SK-N-SH (cell line): ENCODE results near the gene ZNF441.

Experiments used
- RCOR1 ChIP-seq: fragments of 150-350 bp; IDR thresholded peaks from 2 replicates; pipeline ENCODE4 v1.6.1; 2017; ENCODE audit warnings: antibody characterized with exemption, low read length
- TF ChIP-seq, protein P1 (sequence below): IDR thresholded peaks from 2 replicates; pipeline ENCODE4 v1.4.0; 2012; ENCODE audit warnings: low read depth, borderline replicate concordance

DNA sequence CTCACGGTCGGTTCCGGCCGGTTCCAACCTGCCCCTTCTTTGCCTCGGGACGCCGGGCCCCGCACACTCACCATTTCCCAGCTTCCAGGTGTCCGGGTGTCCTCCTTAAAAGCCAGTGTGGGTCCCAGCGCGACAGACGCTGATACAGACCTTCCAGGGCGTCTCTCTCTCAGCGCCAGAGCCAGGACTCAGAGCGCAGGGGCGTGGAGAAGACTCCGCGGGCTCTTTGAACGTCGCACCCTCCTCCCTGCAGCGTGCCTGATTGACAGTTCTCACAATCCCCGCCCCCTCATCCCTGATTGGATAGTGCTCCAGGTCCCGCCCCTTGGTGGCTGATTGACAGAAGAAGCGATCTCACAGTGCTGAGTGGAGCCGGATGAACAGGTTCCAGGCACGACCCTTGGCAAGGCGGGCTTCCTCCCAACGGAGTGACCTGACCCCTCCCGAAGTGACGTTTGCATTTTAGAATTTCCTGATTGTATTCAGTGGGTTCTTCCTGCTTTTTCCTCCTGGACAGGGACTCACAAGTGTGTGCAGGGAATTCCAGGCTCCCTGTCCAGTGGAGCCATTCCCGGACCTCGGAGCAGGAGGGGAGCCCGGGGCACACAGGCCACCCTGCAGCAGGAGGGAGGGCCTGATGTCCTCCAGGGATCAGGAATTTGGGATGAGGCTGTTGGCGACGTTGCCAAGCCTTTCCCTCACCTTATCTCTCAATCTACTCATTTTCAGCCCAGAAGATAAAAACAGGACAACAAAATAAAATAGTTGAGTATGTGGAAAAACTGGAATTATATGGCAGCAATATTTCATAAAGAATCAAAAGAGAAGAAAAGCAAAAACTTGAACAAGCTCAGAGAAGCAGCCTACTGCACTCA, 27.8 kb upstream of the ZNF441 start, which contains the start of gene ZNF823:
- TF ChIP-seq, protein P1, sequence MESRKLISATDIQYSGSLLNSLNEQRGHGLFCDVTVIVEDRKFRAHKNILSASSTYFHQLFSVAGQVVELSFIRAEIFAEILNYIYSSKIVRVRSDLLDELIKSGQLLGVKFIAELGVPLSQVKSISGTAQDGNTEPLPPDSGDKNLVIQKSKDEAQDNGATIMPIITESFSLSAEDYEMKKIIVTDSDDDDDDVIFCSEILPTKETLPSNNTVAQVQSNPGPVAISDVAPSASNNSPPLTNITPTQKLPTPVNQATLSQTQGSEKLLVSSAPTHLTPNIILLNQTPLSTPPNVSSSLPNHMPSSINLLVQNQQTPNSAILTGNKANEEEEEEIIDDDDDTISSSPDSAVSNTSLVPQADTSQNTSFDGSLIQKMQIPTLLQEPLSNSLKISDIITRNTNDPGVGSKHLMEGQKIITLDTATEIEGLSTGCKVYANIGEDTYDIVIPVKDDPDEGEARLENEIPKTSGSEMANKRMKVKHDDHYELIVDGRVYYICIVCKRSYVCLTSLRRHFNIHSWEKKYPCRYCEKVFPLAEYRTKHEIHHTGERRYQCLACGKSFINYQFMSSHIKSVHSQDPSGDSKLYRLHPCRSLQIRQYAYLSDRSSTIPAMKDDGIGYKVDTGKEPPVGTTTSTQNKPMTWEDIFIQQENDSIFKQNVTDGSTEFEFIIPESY = no peak
- peak; percentile 14; the same call in 1 of the 2 replicates for TF ChIP-seq RCOR1
